GM18508 (cell line): Measurements from ENCODE around the gene WDR70.
"Not testable (repeated sequence)": the region's sequence is repeated elsewhere in the genome, so short reads cannot be mapped to it uniquely, and the experiment has no call there.

Experiments
- ATAC-seq: cut with Tn5 transposase; IDR thresholded peaks from one replicate; pipeline ENCODE4 v1.9.1; 2021; ENCODE audit warnings: moderate number of reproducible peaks; ENCODE audit not compliant: insufficient read depth, unreplicated experiment

The WDR70 gene

DNA sequence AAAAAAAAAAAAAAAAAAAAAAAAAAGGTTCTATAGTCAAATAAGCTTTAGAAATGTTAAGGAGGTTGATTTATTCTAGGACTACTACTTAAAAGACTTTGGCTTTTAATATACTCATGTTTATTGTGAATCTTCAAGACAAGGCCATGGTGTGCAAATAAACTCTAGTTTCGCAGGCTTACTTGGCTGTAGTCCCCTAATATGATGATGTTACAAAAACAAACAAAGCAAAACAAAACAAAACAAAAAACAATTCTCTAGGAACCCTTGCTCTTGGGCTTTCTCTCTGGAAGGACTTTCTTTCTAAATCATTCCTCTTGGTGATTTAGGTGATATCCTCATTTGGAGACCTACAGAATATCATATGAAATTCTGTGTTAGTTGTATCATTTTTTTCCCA, 288.7 kb downstream of the WDR70 start:
- no peak for ATAC-seq

GRCh38 chr5:37668524-37669047, 289.5 kb downstream of the WDR70 start:
- no peak for ATAC-seq

GRCh38 chr5:37672118-37672588, 293.0 kb downstream of the WDR70 start:
- peak; percentile 58 for ATAC-seq

DNA sequence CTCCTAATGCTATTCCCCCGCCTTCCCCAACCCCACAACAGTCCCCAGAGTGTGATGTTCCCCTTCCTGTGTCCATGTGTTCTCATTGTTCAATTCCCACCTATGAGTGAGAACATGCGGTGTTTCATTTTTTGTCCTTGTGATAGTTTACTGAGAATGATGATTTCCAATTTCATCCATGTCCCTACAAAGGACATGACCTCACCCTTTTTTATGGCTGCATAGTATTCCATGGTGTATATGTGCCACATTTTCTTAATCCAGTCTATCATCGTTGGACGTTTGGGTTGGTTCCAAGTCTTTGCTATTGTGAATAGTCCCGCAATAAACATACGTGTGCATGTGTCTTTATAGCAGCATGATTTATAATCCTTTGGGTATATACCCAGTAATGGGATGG, 295.2 kb downstream of the WDR70 start:
- ATAC-seq, result not testable (repeated sequence)

DNA sequence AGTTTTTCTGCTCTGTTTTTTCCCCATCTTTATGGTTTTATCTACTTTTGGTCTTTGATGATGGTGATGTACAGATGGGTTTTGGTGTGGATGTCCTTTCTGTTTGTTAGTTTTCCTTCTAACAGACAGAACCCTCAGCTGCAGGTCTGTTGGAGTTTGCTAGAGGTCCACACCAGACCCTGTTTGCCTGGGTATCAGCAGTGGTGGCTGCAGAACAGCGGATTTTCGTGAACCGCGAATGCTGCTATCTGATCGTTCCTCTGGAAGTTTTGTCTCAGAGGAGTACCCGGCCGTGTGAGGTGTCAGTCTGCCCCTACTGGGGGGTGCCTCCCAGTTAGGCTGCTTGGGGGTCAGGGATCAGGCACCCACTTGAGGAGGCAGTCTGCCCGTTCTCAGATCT, 300.2 kb downstream of the WDR70 start:
- ATAC-seq, result not testable (repeated sequence)

DNA sequence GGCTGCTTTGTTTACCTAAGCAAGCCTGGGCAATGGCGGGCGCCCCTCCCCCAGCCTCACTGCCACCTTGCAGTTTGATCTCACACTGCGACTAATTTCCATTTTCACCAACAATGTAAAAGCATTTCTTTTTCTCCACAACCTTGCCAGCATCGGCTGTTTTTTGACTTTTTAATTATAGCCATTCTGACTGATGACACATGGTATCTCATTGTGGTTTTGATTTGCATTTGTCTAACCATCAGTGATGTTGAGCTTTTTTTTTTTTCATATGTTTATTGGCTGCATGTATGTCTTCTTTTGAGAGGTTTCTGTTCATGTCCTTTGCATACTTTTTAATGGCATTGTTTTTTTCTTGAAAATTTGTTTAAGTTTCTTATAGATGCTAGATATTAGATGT, 300.8 kb downstream of the WDR70 start:
- not testable (repeated sequence) for ATAC-seq

DNA sequence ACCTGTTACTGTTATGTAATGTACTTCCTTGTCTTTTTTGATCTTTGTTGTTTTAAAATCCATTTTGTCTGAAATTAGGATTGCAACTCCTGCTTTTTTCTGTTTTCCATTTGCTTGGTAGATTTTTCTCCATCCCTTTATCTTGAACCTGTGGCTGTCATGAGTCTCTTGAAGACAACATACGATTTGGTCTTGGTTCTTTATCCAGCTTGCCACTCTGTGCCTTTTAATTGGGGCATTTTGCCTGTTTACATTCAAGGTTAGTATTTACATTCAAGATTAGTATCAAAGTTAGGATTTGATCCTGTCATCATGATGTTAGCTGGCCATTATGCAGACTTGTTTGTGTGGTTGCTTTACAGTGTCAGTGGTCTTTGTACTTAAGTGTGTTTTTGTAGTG, 304.0 kb downstream of the WDR70 start:
- ATAC-seq, result no peak

GRCh38 chr5:37685211-37685610, 306.1 kb downstream of the WDR70 start:
- no peak for ATAC-seq

- no peak for ATAC-seq
These were observed 306.7 kb downstream of the WDR70 start for GRCh38 chr5:37685816-37686215.

- not testable (repeated sequence) for ATAC-seq
These were observed 309.8 kb downstream of the WDR70 start for GRCh38 chr5:37688925-37689324.

- ATAC-seq, result not testable (repeated sequence)
These were observed 315.2 kb downstream of the WDR70 start for GRCh38 chr5:37694333-37694732.

DNA sequence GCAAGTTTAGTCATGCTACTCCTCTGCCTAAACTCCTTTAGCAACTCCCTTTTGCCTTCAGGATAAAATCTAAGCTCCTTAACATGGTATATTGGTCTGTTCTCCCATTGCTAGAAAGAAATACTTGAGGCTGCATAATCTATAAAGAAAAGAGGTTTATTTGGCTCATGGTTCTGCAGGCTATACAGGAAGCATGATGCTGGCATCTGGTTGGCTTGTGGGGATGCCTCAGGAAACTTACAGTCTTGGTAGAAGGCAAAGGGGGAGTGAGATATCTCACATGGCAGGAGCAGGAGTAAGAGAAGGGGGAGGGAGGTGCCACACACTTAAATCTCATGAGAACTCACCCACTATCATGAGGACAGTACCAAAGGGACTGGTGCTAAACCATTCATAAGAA, 315.7 kb downstream of the WDR70 start:
- ATAC-seq, result no peak

DNA sequence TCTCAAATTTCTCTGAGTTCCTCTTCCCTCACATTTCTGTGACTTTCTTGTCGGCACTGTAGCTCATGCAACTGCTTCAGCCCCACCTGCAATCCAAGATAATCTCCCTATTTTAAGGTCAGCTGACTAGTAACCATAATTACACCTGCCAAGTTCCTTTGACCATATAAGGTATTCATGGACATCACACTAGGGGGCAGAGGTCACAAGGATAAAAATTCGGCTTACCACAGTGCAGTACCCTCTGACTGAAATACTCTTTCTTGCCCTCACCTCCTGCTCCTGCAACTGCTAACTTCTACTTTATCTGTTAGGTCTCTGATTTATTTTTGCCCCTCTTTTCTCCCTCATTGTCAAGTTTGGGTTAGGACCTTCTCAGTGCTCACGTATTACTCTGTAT, 316.5 kb downstream of the WDR70 start:
- ATAC-seq, result no peak

DNA sequence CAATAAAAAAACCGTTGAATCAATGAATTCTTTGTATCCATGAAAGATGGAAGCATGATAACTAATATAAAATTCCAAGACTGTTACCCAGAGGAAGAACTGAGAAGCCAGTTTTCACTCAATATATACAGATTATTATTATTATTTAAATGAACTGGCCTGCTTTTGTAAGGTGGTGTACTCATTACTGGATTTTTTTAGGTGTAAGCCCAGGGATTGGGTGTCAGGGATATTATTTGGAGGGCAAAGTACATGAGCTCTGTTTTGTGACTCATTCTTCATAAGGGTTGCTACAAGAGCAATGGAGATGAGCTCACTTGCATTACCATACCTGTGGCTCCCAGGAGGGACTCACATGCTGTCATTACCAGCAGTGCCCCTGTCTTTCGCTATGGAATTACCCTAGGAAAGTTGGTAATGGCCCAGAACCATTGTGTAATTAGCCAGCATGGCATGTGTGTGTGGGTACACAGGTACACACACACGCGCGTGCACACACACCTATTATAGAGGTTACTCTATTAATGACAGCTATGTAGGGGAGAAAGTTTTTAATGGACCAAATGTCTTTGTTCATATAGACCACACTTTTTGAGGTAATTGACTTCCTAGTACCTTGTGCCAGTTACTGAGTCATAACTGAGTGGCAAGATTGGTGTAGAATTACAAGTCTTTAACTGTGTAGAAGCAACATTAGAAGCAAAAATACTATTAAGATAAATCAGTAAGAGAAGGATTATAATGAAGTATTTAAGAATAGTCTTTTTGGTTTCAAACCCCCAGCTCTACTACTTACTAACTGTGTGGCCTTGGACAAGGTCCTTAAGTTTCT, 317.3 kb downstream of the WDR70 start:
- no peak for ATAC-seq

- ATAC-seq, result no peak
These were observed 322.8 kb downstream of the WDR70 start for GRCh38 chr5:37701868-37702267.

DNA sequence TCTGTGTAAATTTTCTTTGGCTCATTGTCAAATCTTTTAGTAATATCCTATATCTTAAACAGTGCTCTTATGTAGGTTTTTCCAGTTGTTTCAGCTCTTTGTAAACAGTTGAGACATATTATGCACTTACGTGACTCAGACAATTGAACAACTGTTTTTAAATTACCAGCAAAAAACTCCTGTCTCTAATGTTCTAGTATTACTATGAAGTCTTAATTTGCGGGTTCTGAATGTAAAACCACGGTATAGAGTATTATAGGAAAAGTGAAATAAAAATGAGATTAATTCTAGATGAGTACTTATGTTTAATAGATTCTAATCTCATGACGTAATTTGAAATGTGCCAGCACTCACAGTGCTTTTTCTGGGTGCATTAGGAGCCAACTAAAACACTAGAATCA, 324.7 kb downstream of the WDR70 start:
- ATAC-seq, result no peak

DNA sequence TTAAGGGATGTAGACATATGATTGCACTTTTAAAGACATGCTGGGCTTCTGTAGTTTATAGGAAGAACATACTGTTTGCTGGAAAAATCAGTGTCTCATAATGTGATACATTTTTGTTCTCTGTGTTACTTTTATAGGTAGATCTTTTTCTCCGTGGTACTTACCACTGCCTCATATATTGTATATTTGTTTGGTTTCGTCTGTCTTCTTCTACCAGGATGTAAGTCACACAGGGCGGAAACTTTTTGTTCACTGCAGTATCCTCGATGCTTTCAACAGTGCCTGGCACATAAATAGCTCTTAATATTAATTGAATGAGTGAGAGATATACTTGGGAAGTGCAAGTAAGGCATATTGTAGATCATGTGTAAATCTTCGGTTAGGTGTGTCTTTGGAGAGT, 325.3 kb downstream of the WDR70 start:
- ATAC-seq, result no peak

DNA sequence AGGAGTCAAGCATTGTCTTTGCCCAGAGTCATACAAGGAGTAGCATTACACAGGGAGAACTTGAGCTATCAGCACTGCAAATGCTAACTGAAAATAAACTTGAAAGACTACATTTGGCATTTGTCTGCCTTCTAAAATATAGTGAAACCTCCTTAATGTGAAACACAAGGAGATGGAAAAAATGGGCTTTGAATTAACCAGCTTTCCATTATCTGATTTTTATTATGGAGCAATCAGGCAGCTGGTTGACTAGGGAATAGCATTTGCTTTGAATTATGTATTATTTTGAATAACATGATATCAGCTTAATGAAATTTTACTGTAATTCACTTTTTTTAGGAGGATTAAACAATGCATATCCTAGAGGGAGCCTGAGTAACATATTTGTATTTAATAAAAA, 329.9 kb downstream of the WDR70 start:
- no peak for ATAC-seq

- ATAC-seq, result no peak
These were observed 331.8 kb downstream of the WDR70 start for GRCh38 chr5:37710965-37711364.

DNA sequence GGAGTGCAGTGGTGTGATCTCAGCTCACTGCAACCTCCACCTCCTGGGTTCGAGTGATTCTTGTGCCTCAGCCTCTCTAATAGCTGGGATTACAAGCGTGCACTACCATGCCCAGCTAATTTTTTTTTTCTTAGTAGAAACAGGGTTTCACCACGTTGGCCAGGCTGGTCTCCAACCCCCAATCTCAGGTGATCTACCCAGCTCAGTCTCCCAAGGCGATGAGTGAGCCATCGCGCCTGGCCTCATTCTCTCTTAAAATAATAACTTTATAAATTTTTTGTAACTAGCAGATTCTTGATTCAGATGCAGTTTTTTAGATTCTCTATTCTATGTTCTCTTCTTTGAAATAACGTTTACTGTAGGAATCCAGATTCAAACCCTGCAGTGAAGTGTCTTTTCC, 333.6 kb downstream of the WDR70 start:
- no peak for ATAC-seq

DNA sequence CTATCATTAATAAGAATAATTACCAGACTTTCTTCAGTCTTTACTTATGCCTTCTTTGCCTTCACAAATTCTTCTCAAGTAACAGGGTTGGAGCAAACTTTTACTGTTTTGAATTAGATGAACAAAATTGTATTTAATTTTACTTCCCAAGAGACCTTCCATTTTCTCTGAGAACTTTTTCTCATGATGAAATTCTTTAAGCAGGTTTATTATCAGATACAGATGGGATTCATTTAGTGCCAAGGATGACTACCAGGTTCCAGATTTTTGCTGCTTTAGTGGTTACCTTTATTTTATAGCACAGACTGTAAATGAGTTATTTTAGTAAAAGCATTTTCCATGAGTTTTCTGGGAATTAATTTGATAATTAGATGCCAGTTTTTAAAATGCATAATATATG, 335.6 kb downstream of the WDR70 start:
- ATAC-seq, result no peak

DNA sequence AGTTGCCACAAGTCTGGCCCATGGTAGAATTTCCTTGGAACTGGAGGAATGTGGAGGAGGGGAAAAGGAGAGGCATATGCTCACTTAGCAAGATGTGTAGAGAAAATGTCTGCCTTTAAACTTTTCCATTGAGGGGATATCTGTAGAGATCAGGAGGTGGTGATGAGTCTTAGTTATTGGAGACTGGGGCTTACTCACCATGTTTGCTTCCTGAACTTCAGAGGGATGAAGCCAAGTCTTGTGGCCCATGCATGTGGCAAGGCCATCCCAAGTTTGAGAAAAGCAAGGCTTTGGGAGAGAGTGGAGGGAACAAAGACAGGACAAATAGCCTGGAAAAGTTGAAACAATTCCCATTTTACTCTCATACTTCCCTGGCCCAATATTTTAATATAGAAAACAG, 336.2 kb downstream of the WDR70 start:
- no peak for ATAC-seq
